Ramos (cell line): Measurements from ENCODE around the gene NKAPL.
"Not testable (repeated sequence)": the region's sequence is repeated elsewhere in the genome, so short reads cannot be mapped to it uniquely, and the experiment has no call there.

Experiments
- in situ Hi-C: fragments of 300-500 bp; cut with MboI; formaldehyde crosslinking; loops from one replicate; pipeline ENCODE4 v1.14.3; 2022; ENCODE audit warnings: low sequenced_read_pairs; ENCODE audit not compliant: unreplicated experiment

The NKAPL gene

GRCh38 chr6:28291573-28291972, 32.5 kb downstream of the NKAPL start:
- in situ Hi-C loops = no loop called here

- in situ Hi-C loops = no loop called here
Observed at GRCh38 chr6:28295326-28295725, 36.2 kb downstream of the NKAPL start.

GRCh38 chr6:28296520-28297060, 37.5 kb downstream of the NKAPL start:
- in situ Hi-C loops = no loop called here

- in situ Hi-C loops = no loop called here
Observed at GRCh38 chr6:28303570-28303969, 44.5 kb downstream of the NKAPL start.

DNA sequence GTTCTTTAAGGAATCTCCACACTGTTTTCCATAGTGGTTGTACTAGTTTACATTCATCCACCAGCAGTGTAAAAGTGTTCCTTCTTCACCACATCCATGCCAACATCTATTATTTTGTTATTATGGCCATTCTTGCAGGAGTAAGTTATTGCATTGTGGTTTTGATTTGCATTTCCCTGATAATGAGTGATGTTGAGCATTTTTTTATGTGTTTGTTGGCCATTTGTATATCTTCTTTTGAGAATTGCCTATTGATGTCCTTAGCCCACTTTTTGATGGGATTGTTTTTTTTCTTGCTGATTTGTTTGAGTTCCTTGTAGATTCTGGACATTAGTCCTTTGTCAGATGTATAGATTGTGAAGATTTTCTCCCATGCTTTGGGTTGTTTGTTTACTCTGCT, 47.3 kb downstream of the NKAPL start:
- in situ Hi-C loops = not testable (repeated sequence)
